A549 (cell line): ENCODE results near the gene SKI. TPM values are rescaled to one million over a fixed set of nuclear protein-coding genes. Genes with fewer than 3 reads are reported as not detected.
A peak's percentile ranks its signal among the peaks of the same experiment; 100 is the strongest.

Experiments
- ATAC-seq, 2 experiments: fragments of 200-7000 bp in 1 of 2; fragments of >200 bp in 1 of 2; cut with Nextera tagmentation in 1 of 2; cut with Tn5 transposase in 1 of 2; 3 replicates each; pipeline versions ENCODE4 v1.8.0 to v1.9.1; 2018 to 2020; ENCODE audit warnings: mild to moderate bottlenecking in 1 of 2, moderate library complexity in 1 of 2
- CTCF ChIA-PET: fragments of 300-600 bp; sonication (Branson Sonifier 250); formaldehyde crosslinking; extraction: SDS; loops from one replicate; lab custom pipeline; 2021; ENCODE audit warnings: antibody characterized with exemption, inconsistent platforms; lab: Yijun Ruan, JAX
- POLR2A ChIA-PET: fragments of 350-600 bp; formaldehyde crosslinking; extraction: SDS; loops from one replicate; lab custom pipeline; 2021; ENCODE audit warnings: antibody characterized with exemption, inconsistent platforms; lab: Yijun Ruan, JAX
- DNase-seq, 2 experiments: peaks; one replicate each; pipeline versions ENCODE4 v3.0.0 to v3.0.0-alpha.2; 2011 to 2016; ENCODE audit warnings: low read depth in 1 of 2, low spot score in 1 of 2
- FAIRE-seq: peaks from 2 replicates; lab custom pipeline; 2011; peaks lifted over from hg19 to GRCh38; lab: Jason Lieb, UNC
- H3K27ac ChIP-seq, 2 experiments: fragments of >200 bp; sonication (Bioruptor Twin); formaldehyde crosslinking; 3 replicates each; pipeline ENCODE4 v1.5.1; 2016 to 2017
- H3K4me1 ChIP-seq: fragments of >200 bp; sonication (Bioruptor Twin); formaldehyde crosslinking; 3 replicates; pipeline ENCODE4 v1.6.1; 2016
- H3K4me2 ChIP-seq: fragments of >200 bp; sonication (Bioruptor Twin); formaldehyde crosslinking; 3 replicates; pipeline ENCODE4 v1.6.1; 2016
- H3K4me3 ChIP-seq: fragments of >200 bp; sonication (Bioruptor Twin); formaldehyde crosslinking; 3 replicates; pipeline ENCODE4 v1.5.1; 2016
- H3K9me3 ChIP-seq: fragments of >200 bp; sonication (Bioruptor Twin); formaldehyde crosslinking; 3 replicates; pipeline ENCODE4 v1.6.1; 2016
- CHD2 ChIP-seq: fragments of 150-350 bp; IDR thresholded peaks from 2 replicates; pipeline ENCODE4 v1.6.1; 2014; ENCODE audit warnings: low read length; ENCODE audit not compliant: partially characterized antibody
- CTCF ChIP-seq: fragments of >200 bp; sonication (Bioruptor Twin); formaldehyde crosslinking; IDR thresholded peaks from 3 replicates; pipeline ENCODE4 v1.5.1; 2016
- E2F6 ChIP-seq: IDR thresholded peaks from 2 replicates; pipeline ENCODE4 v1.6.1; 2012; ENCODE audit warnings: low read depth, borderline replicate concordance
- EHF ChIP-seq: fragments of 250-450 bp; sonication (Bioruptor Pico); IDR thresholded peaks from 2 replicates; pipeline ENCODE4 v1.5.0; 2020; ENCODE audit warnings: mild to moderate bottlenecking
- ELK1 ChIP-seq: fragments of 150-350 bp; IDR thresholded peaks from 2 replicates; pipeline ENCODE4 v1.6.1; 2014; ENCODE audit warnings: low read depth, mild to moderate bottlenecking, low read length
- FOSL2 ChIP-seq, 2 experiments: fragments of 450-650 bp in 1 of 2; fragments of >200 bp in 1 of 2; sonication (Bioruptor Twin) in 1 of 2; formaldehyde crosslinking; IDR thresholded peaks; 2 replicates each; pipeline versions ENCODE4 v1.5.0 to v1.6.1; 2016 to 2020; ENCODE audit warnings: mild to moderate bottlenecking in 1 of 2, moderate library complexity in 1 of 2
- HOXB13 ChIP-seq: fragments of 250-450 bp; sonication (Bioruptor Pico); IDR thresholded peaks from 2 replicates; pipeline ENCODE4 v1.5.0; 2020; ENCODE audit warnings: low read depth, mild to moderate bottlenecking, moderate library complexity
- HOXB5 ChIP-seq: fragments of 250-450 bp; sonication (Bioruptor Pico); IDR thresholded peaks from 2 replicates; pipeline ENCODE4 v1.5.0; 2020; ENCODE audit warnings: mild to moderate bottlenecking, moderate library complexity
- JUNB ChIP-seq: fragments of >200 bp; sonication (Bioruptor Twin); formaldehyde crosslinking; IDR thresholded peaks from 2 replicates; pipeline ENCODE4 v1.6.1; 2016
- MAFK ChIP-seq: fragments of 450-650 bp; IDR thresholded peaks from 2 replicates; pipeline ENCODE4 v1.6.1; 2014; ENCODE audit not compliant: partially characterized antibody
- MAZ ChIP-seq: fragments of 150-350 bp; IDR thresholded peaks from 2 replicates; pipeline ENCODE4 v1.6.1; 2014; ENCODE audit warnings: antibody characterized with exemption, low read depth, low read length, borderline replicate concordance
- MYC ChIP-seq: IDR thresholded peaks from 2 replicates; pipeline ENCODE4 v1.6.1; 2012; ENCODE audit warnings: mild to moderate bottlenecking, inconsistent platforms, low read length, improper control_type of control experiment, borderline replicate concordance
- NPAS2 ChIP-seq: fragments of 250-450 bp; sonication (Bioruptor Pico); IDR thresholded peaks from 2 replicates; pipeline ENCODE4 v1.8.0; 2022; ENCODE audit warnings: mild to moderate bottlenecking, moderate library complexity, borderline replicate concordance
- PHF8 ChIP-seq: fragments of 200-600 bp; sonication (generic); IDR thresholded peaks from 2 replicates; pipeline ENCODE4 v1.6.1; 2016; ENCODE audit warnings: low read depth, mild to moderate bottlenecking, antibody characterized with exemption, moderate library complexity, borderline replicate concordance
- POLR2AphosphoS2 ChIP-seq: conservative IDR thresholded peaks from 2 replicates; pipeline ENCODE4 v1.6.1; 2012; ENCODE audit warnings: low read length, improper control_type of control experiment, inconsistent platforms
- RAD21 ChIP-seq, 2 experiments: fragments of >200 bp in 1 of 2; sonication (Bioruptor Twin) in 1 of 2; formaldehyde crosslinking in 1 of 2; IDR thresholded peaks in 1 of 2; conservative IDR thresholded peaks in 1 of 2; 2 replicates in 1 of 2; 3 replicates in 1 of 2; pipeline ENCODE4 v1.6.1; 2012 to 2018; ENCODE audit warnings: inconsistent platforms in 1 of 2
- RARB ChIP-seq: fragments of 250-450 bp; sonication (Bioruptor Pico); IDR thresholded peaks from 2 replicates; pipeline ENCODE4 v1.8.0; 2021; ENCODE audit warnings: mild to moderate bottlenecking, moderate library complexity
- RCOR1 ChIP-seq: fragments of 150-350 bp; IDR thresholded peaks from 2 replicates; pipeline ENCODE4 v1.6.1; 2014; ENCODE audit warnings: antibody characterized with exemption, low read length, low read depth
- RNF2 ChIP-seq: fragments of 200-600 bp; sonication (generic); IDR thresholded peaks from 2 replicates; pipeline ENCODE4 v1.6.1; 2016; ENCODE audit warnings: low read depth, mild to moderate bottlenecking, antibody characterized with exemption, moderate library complexity, borderline replicate concordance
- SMC3 ChIP-seq: fragments of >200 bp; sonication (Bioruptor Twin); formaldehyde crosslinking; IDR thresholded peaks from 3 replicates; pipeline ENCODE4 v1.6.1; 2018; ENCODE audit warnings: inconsistent platforms
- SREBF2 ChIP-seq: fragments of 450-650 bp; IDR thresholded peaks from 2 replicates; pipeline ENCODE4 v1.6.1; 2014; ENCODE audit warnings: mild to moderate bottlenecking, moderate library complexity
- TFCP2L1 ChIP-seq: fragments of 250-450 bp; sonication (Bioruptor Pico); IDR thresholded peaks from 2 replicates; pipeline ENCODE4 v1.5.0; 2021; ENCODE audit warnings: mild to moderate bottlenecking
- ZC3H11A ChIP-seq: fragments of 450-650 bp; IDR thresholded peaks from 2 replicates; pipeline ENCODE4 v1.6.1; 2014; ENCODE audit warnings: antibody characterized with exemption, mild to moderate bottlenecking
- ZFP36 ChIP-seq: fragments of 450-650 bp; IDR thresholded peaks from 2 replicates; pipeline ENCODE4 v1.6.1; 2014; ENCODE audit warnings: borderline replicate concordance; ENCODE audit not compliant: partially characterized antibody
- ZNF302 ChIP-seq: fragments of 250-450 bp; sonication (Bioruptor Pico); IDR thresholded peaks from 2 replicates; pipeline ENCODE4 v1.9.0; 2021; ENCODE audit warnings: inconsistent platforms, mild to moderate bottlenecking, moderate library complexity
- WGBS: methylation state at CpG from one replicate; pipeline ENCODE4 v1.1.6; 2017; ENCODE audit errors: missing lambda C conversion rate; 5-methylcytosine and 5-hydroxymethylcytosine counted together
- polyA plus RNA-seq, 4 experiments: library from polyadenylated mRNA; depleted of rRNA in 3 of 4; stranded (reverse); fragments of >200 nt; fragmentation: RNase III in 1 of 4; extraction: RNeasy Plus Mini Kit Qiagen cat#74134 plus additional on column Dnase treatment in 1 of 4; gene quantifications; 2 replicates in 3 of 4; 3 replicates in 1 of 4; pipeline ENCODE4 v1.2.3, GENCODE V29; 2011 to 2017
- TF ChIP-seq, protein P1 (sequence below): fragments of 250-450 bp; sonication (Bioruptor Pico); IDR thresholded peaks from 2 replicates; pipeline ENCODE4 v1.5.0; 2020; ENCODE audit warnings: low read depth, mild to moderate bottlenecking, moderate library complexity

Gene SKI
- polyA plus RNA-seq, 2 of the 4 experiments (the other 2 are of a cell fraction): 2.8 to 12.0 TPM

- no peak; the same call in 1 of the 2 replicates for TF ChIP-seq MYC
- TF ChIP-seq MAZ: no peak
- no peak for TF ChIP-seq POLR2AphosphoS2
- no peak for TF ChIP-seq TFCP2L1
- no peak for TF ChIP-seq FOSL2 (IDR thresholded peaks at IDR 0.05)
- TF ChIP-seq FOSL2 (CRISPR knock-in tag; IDR thresholded peaks at IDR 0.05): peak; percentile 69; the same call in 1 of the 2 replicates
- TF ChIP-seq HOXB5 (CRISPR knock-in tag): peak; percentile 86; the same call in 1 of the 2 replicates
- 0 out of 2 replicates have a peak, but pooled peaks have one; percentile 40 for TF ChIP-seq EHF (CRISPR knock-in tag)
- TF ChIP-seq, all 56 proteins: peak for 13
These were observed 15.3 kb upstream of the SKI start (continued) for GRCh38 chr1:2212532-2213491.

GRCh38 chr1:2213576-2214505 lies 14.3 kb upstream of the SKI start:
- Histone ChIP-seq H3K4me2 (peak overlapping the region; percentile 76), H3K27ac (peak overlapping the region; percentile 99 to 100), H3K4me1 (peaks cover 44% of the 10 kb centered on the region), H3K4me3 (no peak overlapping the region), H3K9me3 (no peaks in the 10 kb centered on the region)
- FAIRE-seq: no peak
- WGBS: 94% methylated on average over 18 of the region's 32 CpGs
- ATAC-seq: no peak
- ChIA-PET CTCF (interaction anchor here (0.5 kb wide), 1 partner anchor 21 kb away, joined by 3 read pairs; no protein-coding TSS in a partner anchor), POLR2A (no interaction called here)
- no peak for TF ChIP-seq MAFK
- TF ChIP-seq PHF8: no peak
- no peak for TF ChIP-seq E2F6
- TF ChIP-seq ZC3H11A: no peak
- TF ChIP-seq, protein P1, sequence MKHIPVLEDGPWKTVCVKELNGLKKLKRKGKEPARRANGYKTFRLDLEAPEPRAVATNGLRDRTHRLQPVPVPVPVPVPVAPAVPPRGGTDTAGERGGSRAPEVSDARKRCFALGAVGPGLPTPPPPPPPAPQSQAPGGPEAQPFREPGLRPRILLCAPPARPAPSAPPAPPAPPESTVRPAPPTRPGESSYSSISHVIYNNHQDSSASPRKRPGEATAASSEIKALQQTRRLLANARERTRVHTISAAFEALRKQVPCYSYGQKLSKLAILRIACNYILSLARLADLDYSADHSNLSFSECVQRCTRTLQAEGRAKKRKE (CRISPR knock-in tag): no peak
- no peak for TF ChIP-seq RARB (CRISPR knock-in tag)
- TF ChIP-seq NPAS2 (CRISPR knock-in tag): no peak
- no peak for TF ChIP-seq JUNB
- TF ChIP-seq RNF2: no peak
- TF ChIP-seq HOXB13 (CRISPR knock-in tag): no peak
- TF ChIP-seq SREBF2: no peak
- DNase-seq: no peak

DNA sequence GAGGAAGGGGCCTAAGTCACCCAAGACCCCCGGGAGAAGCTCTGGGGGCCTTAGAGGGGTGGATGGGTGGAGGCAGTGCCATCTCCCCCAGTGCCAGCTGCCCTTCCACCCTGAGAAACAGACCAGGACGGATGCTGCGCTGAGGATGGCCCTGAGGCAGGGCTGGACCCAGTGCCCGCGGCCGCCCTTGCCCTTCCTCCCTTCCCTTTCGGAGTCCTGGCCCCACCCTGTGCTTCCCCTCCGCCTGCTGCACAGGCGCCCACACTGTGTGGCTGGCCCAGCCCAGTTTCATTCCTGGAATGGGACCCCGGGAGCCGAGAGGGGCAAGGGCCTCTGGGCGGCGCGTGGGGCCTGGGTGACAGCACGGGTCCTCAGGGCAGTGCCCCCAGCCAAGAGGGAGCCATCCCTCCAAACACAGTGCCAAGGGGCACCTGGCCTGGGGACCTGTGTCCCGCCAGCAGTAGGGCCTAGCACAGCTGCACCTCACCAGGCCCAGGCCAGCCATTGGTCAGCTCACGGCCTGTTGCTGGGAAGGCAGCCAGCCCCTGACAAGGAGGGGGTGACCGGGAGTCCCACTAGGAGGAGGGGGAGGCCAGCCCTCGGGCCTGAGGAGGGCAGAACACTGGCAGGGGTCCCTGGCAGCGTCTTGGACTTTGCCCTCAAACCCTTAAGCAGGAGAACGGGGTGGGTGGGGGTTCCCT lies 13.4 kb upstream of the SKI start:
- Histone ChIP-seq H3K9me3 (no peaks in the 10 kb centered on the region), H3K27ac (peak overlapping the region; percentile 99 to 100; a peak in 4 of 6 replicates), H3K4me2 (no peak overlapping the region), H3K4me3 (no peak overlapping the region), H3K4me1 (peaks cover 36% of the 10 kb centered on the region)
- no peak for DNase-seq
- CTCF ChIA-PET: interaction anchor here (0.5 kb wide), 1 partner anchor 20 kb away, joined by 3 read pairs; no protein-coding TSS in a partner anchor
- POLR2A ChIA-PET: no interaction called here
- WGBS: 86% methylated on average over 7 of the region's 21 CpGs
- ATAC-seq: no peak
- FAIRE-seq: no peak
- TF ChIP-seq RARB (CRISPR knock-in tag): no peak
- TF ChIP-seq CHD2: no peak
- no peak for TF ChIP-seq ZNF302 (CRISPR knock-in tag)
- no peak for TF ChIP-seq SMC3
- no peak for TF ChIP-seq ELK1
- no peak for TF ChIP-seq RCOR1
- TF ChIP-seq PHF8: no peak
- no peak for TF ChIP-seq CTCF
- no peak for TF ChIP-seq RAD21 (conservative IDR thresholded peaks at IDR 0.05 in 1 of 2, IDR thresholded peaks at IDR 0.05 in 1 of 2)
- no peak for TF ChIP-seq ZFP36
